ENCODE results near the gene MRPS11. TPM values are rescaled to one million over a fixed set of nuclear protein-coding genes. Genes with fewer than 3 reads are reported as not detected.

The MRPS11 gene
- total and polyA plus RNA-seq, 10 of the 15 experiments (the other 5 are each of a cell fraction or from before 2014, with no cell fraction given) = 37.1 to 148 (median 68.7) TPM

DNA sequence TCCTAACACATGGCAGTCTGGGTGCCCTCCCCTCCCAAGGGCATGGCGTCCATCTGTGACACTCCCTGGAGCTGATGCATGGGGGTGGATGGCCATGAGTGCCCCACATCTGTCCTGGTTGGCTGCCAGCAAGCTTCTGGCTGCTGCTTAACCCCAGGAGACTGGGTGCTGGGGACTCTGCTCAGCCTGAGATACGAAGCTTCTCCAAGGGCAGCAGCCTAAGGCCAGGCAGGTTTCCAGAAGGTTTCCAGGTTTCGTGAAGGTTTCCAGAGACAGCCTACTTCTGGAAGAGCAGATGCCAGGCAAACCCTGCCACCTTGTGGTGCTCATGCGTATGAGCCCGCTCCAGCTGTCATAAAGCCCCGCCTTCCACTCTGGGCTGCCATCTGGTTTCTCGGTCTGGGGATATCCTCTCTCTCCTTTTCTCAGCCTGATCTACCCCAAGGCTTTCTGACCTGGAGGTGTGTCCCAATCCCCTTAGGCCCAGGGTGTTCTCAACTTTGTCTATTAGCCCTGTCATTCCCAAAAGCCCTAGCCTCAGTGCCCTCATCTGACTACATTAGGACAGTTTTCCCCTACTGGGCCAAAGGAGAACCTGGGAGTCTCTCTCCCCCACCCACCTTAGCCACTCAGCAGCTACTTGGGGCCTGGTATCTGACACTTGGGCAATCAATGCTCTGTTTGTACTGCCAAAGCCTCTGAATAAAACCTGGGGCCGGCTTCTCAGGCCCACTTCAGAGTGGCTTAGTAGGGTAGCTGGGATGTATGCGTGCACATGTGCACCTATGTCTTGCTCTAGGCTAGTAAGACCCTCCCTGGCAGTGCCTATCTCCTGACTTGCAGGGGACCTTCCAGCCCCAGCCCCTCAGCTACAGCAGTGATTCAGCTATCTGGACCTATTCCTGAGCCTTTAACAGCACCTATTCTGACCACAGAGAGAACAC, 12.4 kb upstream of the MRPS11 start:
- Histone ChIP-seq H3K9me3 (replicated peaks; ENCODE audit: control insufficient read depth, insufficient read depth, low read length) (no peaks in the 10 kb centered on the region), H3K4me3 (no peak overlapping the region), H3K9ac (ENCODE audit: control insufficient read depth, insufficient read depth, low read length) (no peak overlapping the region), H3K4me2 (ENCODE audit: control insufficient read depth, insufficient read depth) (no peak overlapping the region), H3K27me3 (replicated peaks in 1 of 2; ENCODE audit: control insufficient read depth in 2 of 2, insufficient read depth in 2 of 2, low read length in 1 of 2) (no peaks in the 10 kb centered on the region), H3K79me2 (ENCODE audit: control insufficient read depth, insufficient read depth, low read length) (no peaks in the 10 kb centered on the region), H4K20me1 (ENCODE audit: control insufficient read depth, insufficient read depth) (no peaks in the 10 kb centered on the region; the same call in 1 of the 2 replicates), H2AFZ (ENCODE audit: control insufficient read depth, low read depth, low read length) (no peak overlapping the region), H3K27ac (ENCODE audit: control insufficient read depth, insufficient read depth) (no peak overlapping the region), H3K4me1 (ENCODE audit: control insufficient read depth, insufficient read depth, low read length) (no peaks in the 10 kb centered on the region), H3K36me3 (ENCODE audit: control insufficient read depth in 2 of 2, insufficient read depth in 2 of 2, low read length in 1 of 2) (peaks cover 7 to 16% of the 10 kb centered on the region in 2 experiments)
- no peak for DNase-seq (ENCODE audit: low read depth, low spot score)
- ATAC-seq = peak; percentile 97
- ChIA-PET SMC1A (ENCODE audit: uncharacterized antibody, unreplicated experiment) (interaction anchor here (0.7 to 0.9 kb wide), 2 partner anchors 10 to 11 kb away, joined by 3 read pairs; no protein-coding TSS in a partner anchor), POLR2A (interaction anchor here (1.3 kb wide), 1 partner anchor 12 kb away, joined by 3 read pairs; the partner anchor contains the start of genes MRPL46 and MRPS11), RAD21 (ENCODE audit: unreplicated experiment) (no interaction called here), CTCF (interaction anchor here (0.7 to 4.3 kb wide), 14 partner anchors 8 to 440 kb away, joined by 3 to 24 read pairs (median 4); partner anchors contain the start of genes HAPLN3, MRPL46 and MRPS11)
- intact Hi-C loops (cut with micrococcal nuclease; ENCODE audit: unreplicated experiment) (no loop called here), in situ Hi-C loops (cut with MboI) (no loop called here)
- no peak for FAIRE-seq
- BruUV-seq (replicated peaks) = no TSS peak
- WGBS (ENCODE audit: insufficient coverage, insufficient replicate concordance, low lambda C conversion rate, missing lambda C conversion rate) = 32% methylated on average over 9 of the region's 9 CpGs
- TF ChIP-seq KLF5 (IDR thresholded peaks at IDR 0.05; ENCODE audit: partially characterized antibody) (no peak), SMAD5 (IDR thresholded peaks at IDR 0.05; ENCODE audit: low read depth) (no peak), CHD1 (IDR thresholded peaks at IDR 0.05; ENCODE audit: low read depth, low read length) (no peak), TARDBP (IDR thresholded peaks at IDR 0.05; ENCODE audit: borderline replicate concordance) (no peak), SREBF1 (IDR thresholded peaks at IDR 0.05; ENCODE audit: low read length) (no peak), JUND (IDR thresholded peaks at IDR 0.05; ENCODE audit: low read depth, low read length) (no peak), NR2C2 (IDR thresholded peaks at IDR 0.05; ENCODE audit: borderline replicate concordance, control insufficient read depth, insufficient read length, low read depth) (no peak), POU2F2 (IDR thresholded peaks at IDR 0.05; ENCODE audit: borderline replicate concordance, low read depth, low read length) (no peak), RB1 (IDR thresholded peaks at IDR 0.05; ENCODE audit: borderline replicate concordance) (no peak)
- TF ChIP-seq, protein P1, sequence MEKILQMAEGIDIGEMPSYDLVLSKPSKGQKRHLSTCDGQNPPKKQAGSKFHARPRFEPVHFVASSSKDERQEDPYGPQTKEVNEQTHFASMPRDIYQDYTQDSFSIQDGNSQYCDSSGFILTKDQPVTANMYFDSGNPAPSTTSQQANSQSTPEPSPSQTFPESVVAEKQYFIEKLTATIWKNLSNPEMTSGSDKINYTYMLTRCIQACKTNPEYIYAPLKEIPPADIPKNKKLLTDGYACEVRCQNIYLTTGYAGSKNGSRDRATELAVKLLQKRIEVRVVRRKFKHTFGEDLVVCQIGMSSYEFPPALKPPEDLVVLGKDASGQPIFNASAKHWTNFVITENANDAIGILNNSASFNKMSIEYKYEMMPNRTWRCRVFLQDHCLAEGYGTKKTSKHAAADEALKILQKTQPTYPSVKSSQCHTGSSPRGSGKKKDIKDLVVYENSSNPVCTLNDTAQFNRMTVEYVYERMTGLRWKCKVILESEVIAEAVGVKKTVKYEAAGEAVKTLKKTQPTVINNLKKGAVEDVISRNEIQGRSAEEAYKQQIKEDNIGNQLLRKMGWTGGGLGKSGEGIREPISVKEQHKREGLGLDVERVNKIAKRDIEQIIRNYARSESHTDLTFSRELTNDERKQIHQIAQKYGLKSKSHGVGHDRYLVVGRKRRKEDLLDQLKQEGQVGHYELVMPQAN (conservative IDR thresholded peaks at IDR 0.05) = no peak
- TF ChIP-seq, protein P2, sequence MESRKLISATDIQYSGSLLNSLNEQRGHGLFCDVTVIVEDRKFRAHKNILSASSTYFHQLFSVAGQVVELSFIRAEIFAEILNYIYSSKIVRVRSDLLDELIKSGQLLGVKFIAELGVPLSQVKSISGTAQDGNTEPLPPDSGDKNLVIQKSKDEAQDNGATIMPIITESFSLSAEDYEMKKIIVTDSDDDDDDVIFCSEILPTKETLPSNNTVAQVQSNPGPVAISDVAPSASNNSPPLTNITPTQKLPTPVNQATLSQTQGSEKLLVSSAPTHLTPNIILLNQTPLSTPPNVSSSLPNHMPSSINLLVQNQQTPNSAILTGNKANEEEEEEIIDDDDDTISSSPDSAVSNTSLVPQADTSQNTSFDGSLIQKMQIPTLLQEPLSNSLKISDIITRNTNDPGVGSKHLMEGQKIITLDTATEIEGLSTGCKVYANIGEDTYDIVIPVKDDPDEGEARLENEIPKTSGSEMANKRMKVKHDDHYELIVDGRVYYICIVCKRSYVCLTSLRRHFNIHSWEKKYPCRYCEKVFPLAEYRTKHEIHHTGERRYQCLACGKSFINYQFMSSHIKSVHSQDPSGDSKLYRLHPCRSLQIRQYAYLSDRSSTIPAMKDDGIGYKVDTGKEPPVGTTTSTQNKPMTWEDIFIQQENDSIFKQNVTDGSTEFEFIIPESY (IDR thresholded peaks at IDR 0.05) = no peak
- TF ChIP-seq, protein P3, sequence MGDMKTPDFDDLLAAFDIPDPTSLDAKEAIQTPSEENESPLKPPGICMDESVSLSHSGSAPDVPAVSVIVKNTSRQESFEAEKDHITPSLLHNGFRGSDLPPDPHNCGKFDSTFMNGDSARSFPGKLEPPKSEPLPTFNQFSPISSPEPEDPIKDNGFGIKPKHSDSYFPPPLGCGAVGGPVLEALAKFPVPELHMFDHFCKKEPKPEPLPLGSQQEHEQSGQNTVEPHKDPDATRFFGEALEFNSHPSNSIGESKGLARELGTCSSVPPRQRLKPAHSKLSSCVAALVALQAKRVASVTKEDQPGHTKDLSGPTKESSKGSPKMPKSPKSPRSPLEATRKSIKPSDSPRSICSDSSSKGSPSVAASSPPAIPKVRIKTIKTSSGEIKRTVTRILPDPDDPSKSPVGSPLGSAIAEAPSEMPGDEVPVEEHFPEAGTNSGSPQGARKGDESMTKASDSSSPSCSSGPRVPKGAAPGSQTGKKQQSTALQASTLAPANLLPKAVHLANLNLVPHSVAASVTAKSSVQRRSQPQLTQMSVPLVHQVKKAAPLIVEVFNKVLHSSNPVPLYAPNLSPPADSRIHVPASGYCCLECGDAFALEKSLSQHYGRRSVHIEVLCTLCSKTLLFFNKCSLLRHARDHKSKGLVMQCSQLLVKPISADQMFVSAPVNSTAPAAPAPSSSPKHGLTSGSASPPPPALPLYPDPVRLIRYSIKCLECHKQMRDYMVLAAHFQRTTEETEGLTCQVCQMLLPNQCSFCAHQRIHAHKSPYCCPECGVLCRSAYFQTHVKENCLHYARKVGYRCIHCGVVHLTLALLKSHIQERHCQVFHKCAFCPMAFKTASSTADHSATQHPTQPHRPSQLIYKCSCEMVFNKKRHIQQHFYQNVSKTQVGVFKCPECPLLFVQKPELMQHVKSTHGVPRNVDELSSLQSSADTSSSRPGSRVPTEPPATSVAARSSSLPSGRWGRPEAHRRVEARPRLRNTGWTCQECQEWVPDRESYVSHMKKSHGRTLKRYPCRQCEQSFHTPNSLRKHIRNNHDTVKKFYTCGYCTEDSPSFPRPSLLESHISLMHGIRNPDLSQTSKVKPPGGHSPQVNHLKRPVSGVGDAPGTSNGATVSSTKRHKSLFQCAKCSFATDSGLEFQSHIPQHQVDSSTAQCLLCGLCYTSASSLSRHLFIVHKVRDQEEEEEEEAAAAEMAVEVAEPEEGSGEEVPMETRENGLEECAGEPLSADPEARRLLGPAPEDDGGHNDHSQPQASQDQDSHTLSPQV (IDR thresholded peaks at IDR 0.05) = no peak
